Stomach (tissue), 4 donors: ENCODE data around the gene RHEBL1.

Experiments used
- CTCF ChIP-seq, 7 experiments: fragments of 450-650 bp in 4 of 7; fragments of 200-600 bp in 3 of 7; sonication (generic) in 3 of 7; IDR thresholded peaks; one replicate each; pipeline ENCODE4 v1.5.1; 2016 to 2019; ENCODE audit warnings: antibody characterized with exemption in 7 of 7, control low read depth in 2 of 7, mild to moderate bottlenecking in 1 of 7
- EP300 ChIP-seq: sonication (generic); formaldehyde crosslinking; IDR thresholded peaks from one replicate; pipeline ENCODE4 v1.6.1; 2017; ENCODE audit warnings: antibody characterized with exemption
- POLR2A ChIP-seq, 4 donors: fragments of 450-650 bp; IDR thresholded peaks; one replicate each; pipeline ENCODE4 v1.6.1; 2016; ENCODE audit warnings: antibody characterized with exemption in 4 of 4, control low read depth in 2 of 4, mild to moderate bottlenecking in 1 of 4, moderate library complexity in 1 of 4
- POLR2AphosphoS5 ChIP-seq, 3 donors: sonication (generic); formaldehyde crosslinking; IDR thresholded peaks; one replicate each; pipeline ENCODE4 v1.6.1; 2016; ENCODE audit warnings: antibody characterized with exemption in 3 of 3

- TF ChIP-seq POLR2A (IDR thresholded peaks at IDR 0.05) (no peak), CTCF (IDR thresholded peaks at IDR 0.05) (no peak), POLR2AphosphoS5 (IDR thresholded peaks at IDR 0.05) (no peak), EP300 (no peak)
Observed at GRCh38 chr12:49019443-49020324, 50.1 kb downstream of the RHEBL1 start.
